Thoracic aorta (tissue), 2 donors: ENCODE data around the gene TASOR2. TPM values are rescaled to one million over a fixed set of nuclear protein-coding genes. Genes with fewer than 3 reads are reported as not detected.
A peak's percentile ranks its signal among the peaks of the same experiment; 100 is the strongest.

ENCODE experiments used
- ATAC-seq: fragments of 150-250 bp; one replicate; pipeline ENCODE4 v1.8.0; 2017; ENCODE audit warnings: low read depth; ENCODE audit not compliant: insufficient number of reproducible peaks, low FRiP score
- DNase-seq: peaks from one replicate; pipeline ENCODE4 v3.0.0-alpha.2; 2020; ENCODE audit warnings: low spot score
- H3K27ac ChIP-seq, 2 donors: fragments of 200-600 bp; sonication (generic); 1 replicate in 1 of 2; 2 replicates in 1 of 2; pipeline ENCODE4 v1.5.1; 2016; ENCODE audit warnings: mild to moderate bottlenecking in 2 of 2, moderate library complexity in 2 of 2
- H3K27me3 ChIP-seq: fragments of 200-600 bp; sonication (generic); replicated peaks from 2 replicates; pipeline ENCODE4 v1.6.0; 2016; ENCODE audit warnings: mild to moderate bottlenecking; ENCODE audit not compliant: insufficient read depth
- H3K36me3 ChIP-seq: fragments of 200-600 bp; sonication (generic); one replicate; pipeline ENCODE4 v1.5.1; 2016
- H3K4me1 ChIP-seq, 2 donors: fragments of 200-600 bp; sonication (generic); 1 replicate in 1 of 2; 2 replicates in 1 of 2; pipeline versions ENCODE4 v1.5.1 to v1.6.0; 2016; ENCODE audit warnings: low read depth in 2 of 2, mild to moderate bottlenecking in 1 of 2; ENCODE audit not compliant: control insufficient read depth in 1 of 2
- H3K4me3 ChIP-seq: fragments of 200-600 bp; sonication (generic); 2 replicates; pipeline ENCODE4 v1.5.1; 2016; ENCODE audit warnings: mild to moderate bottlenecking
- H3K9me3 ChIP-seq: fragments of 200-600 bp; sonication (generic); 2 replicates; pipeline ENCODE4 v1.5.1; 2016
- total RNA-seq, 2 donors: library from RNA; depleted of rRNA; stranded (reverse); fragments of >200 nt; gene quantifications; one replicate each; pipeline versions ENCODE4 v1.1.0 to v1.2.3, GENCODE V29; 2016
- TF ChIP-seq, protein P1 (sequence below): fragments of 200-600 bp; sonication (generic); IDR thresholded peaks from one replicate; pipeline ENCODE4 v1.5.1; 2019; ENCODE audit warnings: antibody characterized with exemption

Gene TASOR2
- total RNA-seq, 2 donors from 2014 or later = 43.9 to 123 TPM

DNA sequence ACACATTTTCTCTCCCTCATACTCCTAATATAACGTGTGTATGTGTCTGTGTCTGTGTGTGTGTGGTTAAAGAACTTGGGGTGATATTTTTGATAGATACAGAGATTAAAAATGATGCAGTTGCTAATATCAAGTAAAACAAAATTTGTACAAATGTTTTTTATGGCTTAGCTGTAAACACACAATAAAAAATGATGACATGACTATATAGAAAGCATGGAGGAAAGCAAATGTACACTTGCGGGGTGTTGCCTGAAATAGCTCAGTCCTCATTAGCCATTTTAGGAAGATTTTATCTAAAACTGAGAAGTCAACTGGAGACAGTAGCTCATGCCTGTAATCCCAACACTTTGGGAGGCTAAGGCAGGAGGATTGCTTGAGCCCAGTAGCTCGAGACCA lies 5.6 kb upstream of the TASOR2 start:
- no peak overlapping the region for H3K4me3 ChIP-seq
- ATAC-seq (no peak), DNase-seq (no peak)
- TF ChIP-seq, protein P1, sequence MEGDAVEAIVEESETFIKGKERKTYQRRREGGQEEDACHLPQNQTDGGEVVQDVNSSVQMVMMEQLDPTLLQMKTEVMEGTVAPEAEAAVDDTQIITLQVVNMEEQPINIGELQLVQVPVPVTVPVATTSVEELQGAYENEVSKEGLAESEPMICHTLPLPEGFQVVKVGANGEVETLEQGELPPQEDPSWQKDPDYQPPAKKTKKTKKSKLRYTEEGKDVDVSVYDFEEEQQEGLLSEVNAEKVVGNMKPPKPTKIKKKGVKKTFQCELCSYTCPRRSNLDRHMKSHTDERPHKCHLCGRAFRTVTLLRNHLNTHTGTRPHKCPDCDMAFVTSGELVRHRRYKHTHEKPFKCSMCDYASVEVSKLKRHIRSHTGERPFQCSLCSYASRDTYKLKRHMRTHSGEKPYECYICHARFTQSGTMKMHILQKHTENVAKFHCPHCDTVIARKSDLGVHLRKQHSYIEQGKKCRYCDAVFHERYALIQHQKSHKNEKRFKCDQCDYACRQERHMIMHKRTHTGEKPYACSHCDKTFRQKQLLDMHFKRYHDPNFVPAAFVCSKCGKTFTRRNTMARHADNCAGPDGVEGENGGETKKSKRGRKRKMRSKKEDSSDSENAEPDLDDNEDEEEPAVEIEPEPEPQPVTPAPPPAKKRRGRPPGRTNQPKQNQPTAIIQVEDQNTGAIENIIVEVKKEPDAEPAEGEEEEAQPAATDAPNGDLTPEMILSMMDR = no peak
- H3K27me3 ChIP-seq = no peaks in the 10 kb centered on the region
- no peak overlapping the region for H3K27ac ChIP-seq
- no peaks in the 10 kb centered on the region for H3K9me3 ChIP-seq
- H3K36me3 ChIP-seq = no peaks in the 10 kb centered on the region
- H3K4me1 ChIP-seq = no peaks in the 10 kb centered on the region

DNA sequence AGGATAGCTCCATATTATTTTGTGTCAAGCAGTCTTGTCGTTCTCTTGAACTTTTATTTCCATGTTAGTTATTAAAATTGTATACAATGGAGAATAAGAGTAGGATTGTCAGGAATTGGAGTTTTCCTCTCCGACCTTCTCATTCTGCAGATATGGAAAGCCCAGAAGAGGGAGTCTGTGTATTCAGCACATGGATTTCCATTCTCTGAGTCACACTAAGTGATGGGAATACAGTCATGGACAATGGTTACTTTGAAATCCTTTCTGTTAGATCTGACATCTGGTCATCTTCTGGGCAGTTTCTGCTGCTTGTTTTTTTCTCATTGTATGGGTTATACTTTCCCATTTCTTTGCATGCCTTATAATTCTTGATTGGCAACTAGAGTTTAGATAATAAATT lies 5.0 kb upstream of the TASOR2 start:
- Histone ChIP-seq H3K27ac (no peak overlapping the region), H3K36me3 (no peaks in the 10 kb centered on the region), H3K9me3 (no peaks in the 10 kb centered on the region), H3K4me1 (no peaks in the 10 kb centered on the region), H3K27me3 (no peaks in the 10 kb centered on the region), H3K4me3 (no peak overlapping the region)
- TF ChIP-seq, protein P1 = no peak
- DNase-seq (no peak), ATAC-seq (no peak)

DNA sequence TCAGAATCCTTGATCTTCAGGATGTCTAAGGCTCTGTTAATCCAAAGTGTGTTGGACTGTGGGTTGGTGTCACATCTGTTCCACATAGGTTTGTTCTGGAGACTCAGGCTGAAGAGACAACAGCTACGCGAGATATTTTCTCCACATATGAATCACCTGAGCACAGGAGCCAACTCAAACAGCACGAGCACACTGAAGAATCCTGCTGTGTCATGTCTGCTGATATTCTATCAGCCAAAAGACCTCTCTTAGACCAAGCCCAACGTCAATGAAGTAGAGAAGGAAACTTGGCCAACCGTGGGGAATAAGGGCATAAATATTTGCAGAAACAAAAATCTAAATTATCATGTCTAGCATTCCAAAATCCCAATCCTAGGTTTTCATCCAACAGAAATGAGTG lies 2.7 kb upstream of the TASOR2 start:
- ATAC-seq = no peak
- Histone ChIP-seq H3K27me3 (no peaks in the 10 kb centered on the region), H3K9me3 (no peaks in the 10 kb centered on the region), H3K4me1 (peaks cover 9 to 13% of the 10 kb centered on the region in 2 donors), H3K36me3 (no peaks in the 10 kb centered on the region), H3K4me3 (no peak overlapping the region), H3K27ac (no peak overlapping the region)
- no peak for DNase-seq
- TF ChIP-seq, protein P1 = no peak

DNA sequence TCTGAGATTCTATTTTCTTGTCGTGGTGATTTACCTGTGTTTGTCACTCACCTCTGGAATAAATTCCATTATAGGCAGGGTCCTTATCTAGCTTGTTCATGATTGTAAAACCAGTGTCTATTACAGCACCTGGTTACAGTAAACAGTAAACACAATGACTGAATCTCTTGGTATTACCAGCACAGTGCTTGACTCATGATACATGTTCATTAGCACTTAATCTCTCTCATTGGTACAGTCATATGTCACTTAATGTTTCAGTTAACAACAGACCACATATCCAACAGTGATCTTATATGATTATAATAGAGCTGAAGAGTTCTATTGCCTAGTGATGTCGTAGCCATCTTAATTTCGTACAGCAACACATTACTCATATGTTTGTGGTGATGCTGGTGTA lies 1.6 kb upstream of the TASOR2 start:
- no peak for ATAC-seq
- H3K9me3 ChIP-seq = no peaks in the 10 kb centered on the region
- TF ChIP-seq, protein P1 = no peak

GRCh38 chr10:5684971-5685763 lies 529 bp downstream of the TASOR2 start:
- TF ChIP-seq, protein P1 = peak; percentile 39
- Histone ChIP-seq H3K27me3 (no peaks in the 10 kb centered on the region), H3K9me3 (no peaks in the 10 kb centered on the region), H3K36me3 (no peaks in the 10 kb centered on the region), H3K4me3 (peak overlapping the region; percentile 97), H3K27ac (peak overlapping the region; percentile 83 to 88), H3K4me1 (peaks cover 9 to 28% of the 10 kb centered on the region in 2 donors)
- DNase-seq (peak; percentile 17), ATAC-seq (no peak)

More for the DNA sequence above, 1.6 kb upstream of the TASOR2 start:
- peaks cover 9 to 22% of the 10 kb centered on the region in 2 donors for H3K4me1 ChIP-seq
- H3K4me3 ChIP-seq = no peak overlapping the region
- H3K27ac ChIP-seq = no peak overlapping the region
- no peaks in the 10 kb centered on the region for H3K27me3 ChIP-seq
- no peak for DNase-seq
- H3K36me3 ChIP-seq = no peaks in the 10 kb centered on the region
